Renal cortical epithelial cell (primary cell): ENCODE data around the gene ZNF77. TPM values are rescaled to one million over a fixed set of nuclear protein-coding genes. Genes with fewer than 3 reads are reported as not detected.
"Not testable (repeated sequence)": the region's sequence is repeated elsewhere in the genome, so short reads cannot be mapped to it uniquely, and the experiment has no call there.

ENCODE experiments used
- DNase-seq: peaks from one replicate; pipeline ENCODE4 v3.0.0-alpha.2; 2011; ENCODE audit warnings: low read depth
- total RNA-seq: library from RNA; depleted of rRNA; stranded (reverse); fragments of >200 nt; gene quantifications from 2 replicates; pipeline ENCODE4 v1.2.3, GENCODE V29; 2014

ZNF77 gene
- 3.3 and 7.0 TPM in 2 replicates for total RNA-seq

DNA sequence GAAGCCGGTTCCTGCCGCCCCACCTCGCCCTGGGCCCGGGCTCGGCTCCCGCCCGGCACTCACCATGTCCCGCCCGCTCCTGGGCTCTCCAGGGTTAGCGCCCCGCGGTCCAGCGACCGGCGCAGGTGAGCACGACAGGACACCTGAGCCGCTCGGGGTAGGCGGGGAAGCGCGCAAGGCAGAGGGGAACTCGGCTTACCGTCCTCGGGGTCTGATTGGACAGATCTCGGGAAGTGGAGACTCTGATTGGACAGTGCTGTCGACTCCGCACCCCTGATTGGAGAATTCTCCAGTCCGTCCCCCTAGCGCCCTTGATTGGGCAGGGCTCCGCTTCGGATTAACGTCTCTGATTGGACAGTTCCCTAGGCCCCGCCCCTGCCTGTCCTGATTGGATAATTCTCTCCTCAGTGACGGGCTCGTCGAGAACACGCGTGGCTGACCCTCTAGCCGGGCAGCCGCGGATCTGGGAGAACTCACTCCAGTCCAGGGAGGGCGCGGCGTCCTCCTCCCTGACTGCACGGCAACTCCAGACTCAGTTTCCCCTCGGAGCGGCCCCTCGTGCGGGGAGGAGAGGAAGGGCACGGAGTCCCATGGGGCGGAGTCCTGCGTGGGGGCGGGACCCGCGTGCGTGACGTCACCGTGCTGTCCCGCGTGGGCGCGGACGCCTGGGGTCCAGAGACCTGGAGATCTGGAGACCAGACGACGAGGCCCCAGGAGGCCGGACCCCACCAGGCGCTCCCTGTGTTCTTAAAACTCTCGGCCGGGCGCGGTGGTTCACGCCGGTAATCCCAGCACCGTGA lies at the start of gene ZNF77:
Gene ZNF77 (minus strand): TSS at position 197 of the 800 bp plus-strand sequence. CDS start 131 bp downstream, at position 66.
- peak; percentile 98 for DNase-seq

DNA sequence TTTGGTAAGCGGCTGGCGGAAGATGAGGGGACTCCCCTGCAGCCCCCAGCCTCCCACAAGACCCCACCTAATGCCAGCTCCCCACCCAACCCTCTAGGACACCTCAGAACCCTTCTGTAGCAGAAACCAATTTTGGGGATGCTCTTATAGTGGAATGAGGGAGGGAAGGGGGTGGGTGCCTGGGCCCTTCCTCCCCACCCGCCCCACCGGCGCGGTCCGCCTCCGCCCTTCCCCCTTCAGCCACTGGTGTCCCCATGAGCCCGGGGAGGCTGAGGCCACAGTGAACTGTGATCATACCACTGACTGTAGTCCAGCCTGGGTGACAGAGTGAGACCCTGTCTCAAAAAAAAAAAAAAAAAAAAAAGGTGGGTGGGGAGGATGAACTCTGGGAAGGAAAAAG lies 48.8 kb upstream of the ZNF77 start:
- DNase-seq = no peak

DNA sequence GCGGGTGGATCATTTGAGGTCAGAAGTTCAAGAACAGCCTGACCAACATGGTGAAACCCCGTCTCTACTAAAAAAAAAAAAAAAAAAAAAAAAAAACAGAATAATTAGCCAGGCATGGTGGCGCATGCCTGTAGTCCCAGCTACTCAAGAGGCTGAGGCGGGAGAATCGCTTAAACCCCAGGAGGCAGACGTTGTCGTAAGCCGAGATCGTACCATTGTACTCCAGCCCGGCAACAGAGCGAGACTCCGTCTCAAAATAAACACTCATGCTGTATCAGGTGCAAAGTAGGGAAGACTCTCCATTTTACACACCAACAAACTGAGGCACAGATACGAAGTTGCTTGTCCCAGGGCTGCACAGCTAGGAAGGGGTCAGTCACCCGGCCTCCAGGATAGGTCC lies 48.2 kb upstream of the ZNF77 start:
- no peak for DNase-seq

DNA sequence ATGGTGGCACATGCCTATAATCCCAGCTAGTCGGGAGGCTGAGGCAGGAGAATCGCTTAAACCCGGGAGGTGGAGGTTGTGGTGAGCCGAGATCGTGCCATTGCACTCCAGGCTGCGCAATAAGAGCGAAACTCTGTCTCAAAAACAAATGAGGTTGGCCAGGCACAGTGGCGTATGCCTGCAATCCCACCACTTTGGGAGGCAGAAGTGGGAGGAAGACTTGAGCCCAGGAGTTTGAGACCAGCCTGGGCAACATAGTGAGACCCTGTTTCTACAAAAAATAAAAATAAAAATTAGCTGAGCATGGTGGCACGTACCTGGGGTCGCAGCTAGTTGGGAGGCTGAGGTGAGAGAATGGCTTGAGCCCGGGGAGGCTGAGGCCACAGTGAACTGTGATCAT lies 47.6 kb upstream of the ZNF77 start:
- DNase-seq = not testable (repeated sequence)

DNA sequence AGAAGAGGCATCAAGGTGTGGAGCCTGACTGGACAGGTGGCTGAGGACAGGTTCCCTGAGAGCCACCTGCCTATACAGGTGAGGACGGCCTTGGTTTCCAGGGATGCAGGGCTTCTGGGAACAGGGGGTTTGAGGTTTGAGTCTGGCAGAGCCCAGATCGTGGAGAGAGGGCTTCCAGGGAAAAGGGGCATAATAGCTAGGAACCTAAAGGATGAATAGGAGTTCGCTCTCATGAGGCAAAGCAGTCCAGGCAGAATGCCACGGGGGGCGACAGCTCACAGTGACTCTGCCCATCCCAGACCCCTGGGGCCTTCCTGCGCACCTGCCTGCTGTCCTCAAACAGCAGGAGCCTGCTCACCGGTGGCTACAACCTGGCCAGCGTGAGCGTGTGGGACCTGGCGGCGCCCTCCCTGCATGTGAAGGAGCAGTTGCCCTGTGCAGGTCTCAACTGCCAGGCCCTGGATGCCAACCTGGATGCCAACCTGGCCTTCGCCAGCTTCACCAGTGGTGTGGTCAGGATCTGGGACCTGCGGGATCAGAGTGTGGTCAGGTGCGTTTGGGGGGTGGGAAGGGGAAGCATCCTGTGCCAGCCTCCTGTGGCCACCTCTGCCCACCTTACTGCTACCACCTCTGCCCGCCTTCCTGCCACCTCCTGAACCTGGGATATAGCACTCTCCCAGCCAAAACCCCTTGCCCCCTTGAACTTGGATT lies 44.6 kb upstream of the ZNF77 start:
- DNase-seq = no peak

DNA sequence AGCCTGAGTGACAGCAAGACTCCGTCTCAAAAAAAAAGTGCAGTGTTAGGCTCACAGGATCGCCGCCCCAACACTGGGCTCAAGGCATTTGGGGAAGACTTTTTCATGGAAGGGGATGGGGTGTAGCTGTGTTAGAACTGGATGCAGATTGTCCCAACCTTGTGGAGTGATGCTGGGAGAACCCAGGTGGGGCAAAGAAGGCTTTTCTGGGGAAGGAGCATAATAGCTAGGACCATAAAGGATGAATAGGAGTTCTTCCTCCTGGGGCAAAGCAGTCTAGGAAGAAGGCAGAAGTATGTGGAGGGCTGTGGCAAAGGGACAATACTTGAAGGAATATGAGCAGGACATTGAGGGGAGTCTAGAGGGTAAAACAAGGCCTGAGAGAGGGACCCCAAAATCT lies 43.8 kb upstream of the ZNF77 start:
- DNase-seq = no peak

DNA sequence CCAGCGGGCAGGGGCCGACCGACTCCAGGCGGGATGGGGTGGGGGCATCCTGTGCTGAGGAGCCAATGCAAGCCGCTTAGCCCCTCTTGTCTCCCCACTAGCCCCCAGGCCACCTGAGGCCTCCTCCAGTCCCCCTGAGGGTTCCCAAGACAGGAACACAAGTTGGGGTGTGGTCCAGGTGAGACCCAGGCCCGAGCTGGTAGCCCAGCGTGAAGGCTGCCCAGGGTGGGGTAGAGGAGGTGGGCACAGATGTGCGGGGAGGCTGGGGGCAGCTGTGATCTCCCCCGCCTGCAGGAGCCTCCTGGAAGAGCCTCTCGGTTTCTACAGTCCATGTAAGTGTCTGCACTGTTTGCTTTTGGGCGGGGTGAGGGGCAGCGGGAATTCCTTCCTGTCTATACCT lies 43.0 kb upstream of the ZNF77 start:
- DNase-seq = no peak

DNA sequence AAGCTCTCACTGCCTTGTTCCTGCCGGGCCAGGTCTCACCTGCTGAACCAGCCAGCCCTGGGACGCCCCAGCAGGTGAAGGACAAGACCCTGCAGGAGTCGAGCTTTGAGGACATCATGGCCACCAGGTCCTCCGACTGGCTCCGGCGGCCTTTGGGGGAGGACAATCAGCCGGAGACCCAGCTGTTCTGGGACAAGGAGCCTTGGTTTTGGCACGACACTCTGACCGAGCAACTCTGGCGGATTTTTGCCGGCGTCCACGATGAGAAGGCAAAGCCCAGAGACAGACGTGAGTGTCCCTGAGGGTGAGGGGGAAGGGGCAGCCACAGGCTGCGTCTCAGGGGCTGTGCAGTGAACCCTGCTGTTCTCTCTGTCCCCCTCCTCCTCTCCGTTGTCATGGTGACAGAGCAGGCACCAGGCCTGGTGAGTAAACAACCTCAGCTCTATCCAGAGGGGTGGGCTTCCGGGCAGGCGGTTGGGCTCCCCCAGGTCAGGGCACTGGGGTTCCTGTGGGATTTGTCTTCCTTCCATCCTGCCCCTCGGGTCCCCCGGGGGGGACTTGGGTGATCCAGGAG lies 42.3 kb upstream of the ZNF77 start:
- DNase-seq = no peak

DNA sequence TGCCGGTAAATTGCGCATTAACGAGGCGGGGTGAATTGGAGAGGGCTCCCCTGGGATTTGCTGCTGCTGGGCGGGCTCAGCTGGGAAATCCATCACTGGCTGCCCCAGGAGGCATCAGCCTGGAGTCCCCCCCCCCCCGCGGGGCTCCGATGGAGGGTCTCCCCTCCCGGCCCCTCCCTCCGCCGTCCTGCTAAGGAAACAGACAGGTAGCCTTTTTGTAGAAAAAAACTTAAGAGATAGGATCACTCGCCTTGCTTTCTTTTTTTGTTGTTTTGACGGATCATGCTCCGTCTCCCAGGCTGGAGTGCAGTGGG lies 39.4 kb upstream of the ZNF77 start:
- DNase-seq = no peak

DNA sequence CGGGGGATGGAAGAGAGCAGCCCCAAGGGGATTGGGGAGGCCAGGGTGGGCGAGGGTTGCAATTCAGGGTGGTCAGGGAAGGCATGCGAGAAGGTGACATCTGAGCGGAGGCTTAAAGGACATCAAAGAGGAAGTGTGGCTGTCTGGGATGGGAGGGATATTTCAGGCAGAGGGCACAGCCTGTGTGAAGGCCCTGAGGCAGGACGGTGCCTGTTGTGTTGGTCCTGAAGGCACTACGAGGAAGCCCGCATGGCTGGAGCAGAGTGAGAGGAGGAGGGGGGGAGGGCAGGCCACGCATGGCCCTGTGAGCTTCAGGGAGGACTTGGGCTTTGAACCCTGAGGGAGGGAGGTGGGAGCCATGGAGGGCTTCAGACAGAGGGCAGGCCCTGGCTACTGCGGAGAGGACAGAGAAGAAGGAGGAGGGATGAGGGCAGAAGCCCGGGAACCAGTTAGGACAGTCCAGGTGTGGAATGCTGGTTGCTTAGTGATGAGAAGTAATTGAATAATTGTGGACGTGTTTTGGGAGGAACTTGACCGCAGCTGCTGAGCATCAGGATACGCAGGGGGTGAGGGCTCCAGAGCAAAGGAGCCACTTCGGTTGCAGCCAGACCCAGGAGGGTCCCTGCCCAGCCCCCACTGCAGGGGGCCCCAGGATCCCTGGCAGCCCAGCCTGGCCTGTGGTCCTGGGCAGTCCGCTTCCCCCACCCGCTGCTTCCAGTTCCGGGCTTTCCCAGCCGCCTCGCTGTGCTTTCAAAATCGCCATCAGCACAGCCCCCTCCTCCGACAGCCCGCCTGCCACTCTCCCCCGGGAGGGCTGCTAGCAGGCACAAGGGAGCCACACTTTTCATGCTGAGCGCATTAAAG lies 38.8 kb upstream of the ZNF77 start:
- peak; percentile 46 for DNase-seq

DNA sequence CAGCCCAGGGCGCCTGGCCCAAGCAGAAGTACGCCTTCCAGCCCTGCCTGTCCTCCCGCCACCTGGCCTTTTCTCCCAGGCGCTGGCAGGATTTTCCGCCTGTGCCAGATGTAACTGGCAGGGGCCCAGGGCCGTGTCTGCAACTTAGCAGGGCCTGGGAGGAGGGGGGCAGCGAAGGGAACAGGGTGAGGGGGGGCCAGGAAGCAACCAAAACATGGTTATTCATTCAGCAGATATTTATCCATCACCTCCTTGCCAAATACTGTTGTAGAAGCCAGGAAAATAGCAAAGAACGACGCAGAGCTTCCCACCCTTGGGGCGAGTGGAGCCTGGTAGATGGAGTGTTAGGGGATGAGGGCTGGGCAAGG lies 38.2 kb upstream of the ZNF77 start:
- peak; percentile 27 for DNase-seq

DNA sequence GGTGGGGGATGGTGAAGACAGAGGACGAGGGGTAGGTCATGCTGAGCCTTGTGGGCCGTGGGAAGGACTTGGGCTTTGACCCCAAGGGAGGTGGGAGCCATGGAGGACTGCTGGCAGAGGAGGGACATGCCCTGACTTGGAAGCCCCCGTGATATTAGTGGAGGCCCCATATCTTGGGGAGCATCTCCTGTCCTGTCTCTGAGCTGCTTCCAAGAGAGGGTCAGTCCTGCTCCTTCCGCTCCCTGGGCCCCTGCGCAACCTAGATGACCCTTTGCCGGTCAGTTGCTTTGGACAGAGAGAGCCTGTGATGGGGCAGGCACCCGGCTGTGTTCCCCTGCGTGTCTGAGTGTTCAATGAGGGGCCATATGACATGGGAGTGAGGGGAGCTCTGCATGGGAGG lies 37.8 kb upstream of the ZNF77 start:
- no peak for DNase-seq

DNA sequence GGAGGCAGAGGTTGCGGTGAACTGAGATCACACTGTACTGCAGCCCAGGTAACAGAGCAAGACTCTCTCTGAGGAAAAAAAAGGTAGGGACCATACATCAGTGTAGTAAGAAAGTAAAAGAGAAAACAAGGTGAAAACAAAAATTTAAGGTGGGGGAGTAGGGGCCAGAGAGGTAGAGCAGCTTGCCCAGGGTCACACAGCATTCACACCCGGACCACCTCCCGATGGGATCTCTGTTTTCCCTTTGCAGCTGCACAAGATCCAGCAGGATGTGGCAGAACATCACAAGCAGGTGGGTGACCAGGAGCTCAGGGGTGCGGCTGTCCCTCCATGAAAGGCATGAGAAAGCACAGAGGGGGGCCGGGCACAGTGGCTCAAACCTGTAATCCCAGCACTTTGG lies 37.1 kb upstream of the ZNF77 start:
- no peak for DNase-seq

DNA sequence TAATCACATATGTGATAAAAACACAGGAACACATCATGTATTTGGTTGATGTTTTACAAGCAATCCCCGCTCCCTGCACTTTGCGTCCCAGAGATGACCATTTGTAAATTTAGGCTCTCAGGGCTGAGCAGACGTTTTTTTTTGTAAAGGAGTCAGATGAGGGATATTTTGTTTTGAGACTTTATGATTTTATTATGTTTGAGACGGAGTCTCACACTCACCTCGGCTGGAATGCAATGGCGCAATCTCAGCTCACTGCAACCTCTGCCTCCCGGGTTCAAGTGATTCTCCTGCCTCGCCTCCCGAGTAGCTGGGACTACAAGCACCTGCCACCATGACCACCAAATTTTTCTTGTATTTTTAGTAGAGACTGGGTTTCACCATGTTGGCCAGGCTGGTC lies 34.0 kb upstream of the ZNF77 start:
- no peak for DNase-seq

DNA sequence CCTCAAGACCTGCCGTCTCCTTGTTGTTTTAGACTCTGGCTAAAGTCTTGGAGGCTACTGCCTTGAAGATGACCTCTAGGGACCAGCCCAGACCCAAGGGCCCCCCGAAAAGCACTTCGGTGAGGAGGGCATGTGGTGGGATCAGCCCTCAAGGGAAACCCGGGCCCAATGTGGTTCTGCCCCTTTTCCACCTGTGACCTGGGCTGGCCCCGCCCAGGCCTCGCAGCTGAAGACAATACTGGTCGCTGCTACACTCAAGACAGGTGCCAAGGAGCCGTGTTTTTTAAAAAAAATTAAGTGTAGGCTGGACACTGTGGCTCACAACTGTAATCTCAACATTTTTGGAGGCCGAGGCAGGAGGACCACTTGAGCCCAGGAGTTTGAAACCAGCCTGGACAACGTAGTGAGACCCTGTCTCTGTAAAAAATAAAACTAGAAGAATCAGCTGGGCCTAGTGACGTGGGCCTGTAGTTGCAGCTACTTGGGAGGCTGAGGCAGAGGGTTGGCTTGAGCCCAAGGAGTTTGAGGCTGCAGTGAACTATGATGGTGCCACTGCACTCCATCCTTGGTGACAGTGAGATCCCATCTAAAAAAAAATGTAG lies 33.5 kb upstream of the ZNF77 start:
- DNase-seq = no peak

DNA sequence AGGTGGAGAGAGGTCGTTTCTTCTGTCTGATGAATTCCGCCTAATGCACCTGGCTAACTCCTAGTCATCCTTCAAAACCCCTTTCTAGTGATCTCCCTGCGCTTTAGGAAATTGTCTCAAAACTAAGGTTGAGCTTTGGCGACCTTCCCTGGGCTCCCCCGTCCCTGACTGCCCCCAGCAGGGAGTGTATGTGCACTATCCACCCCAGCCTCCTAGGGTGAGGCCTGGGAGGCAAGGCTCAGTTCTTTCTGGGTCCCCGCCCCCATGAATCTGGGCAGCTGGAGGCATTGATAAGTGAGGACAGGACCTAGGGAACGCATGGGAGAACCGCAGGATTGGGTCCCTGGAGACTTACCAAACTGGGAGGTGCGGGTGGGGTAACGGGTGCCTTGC lies 33.0 kb upstream of the ZNF77 start:
- DNase-seq = no peak

DNA sequence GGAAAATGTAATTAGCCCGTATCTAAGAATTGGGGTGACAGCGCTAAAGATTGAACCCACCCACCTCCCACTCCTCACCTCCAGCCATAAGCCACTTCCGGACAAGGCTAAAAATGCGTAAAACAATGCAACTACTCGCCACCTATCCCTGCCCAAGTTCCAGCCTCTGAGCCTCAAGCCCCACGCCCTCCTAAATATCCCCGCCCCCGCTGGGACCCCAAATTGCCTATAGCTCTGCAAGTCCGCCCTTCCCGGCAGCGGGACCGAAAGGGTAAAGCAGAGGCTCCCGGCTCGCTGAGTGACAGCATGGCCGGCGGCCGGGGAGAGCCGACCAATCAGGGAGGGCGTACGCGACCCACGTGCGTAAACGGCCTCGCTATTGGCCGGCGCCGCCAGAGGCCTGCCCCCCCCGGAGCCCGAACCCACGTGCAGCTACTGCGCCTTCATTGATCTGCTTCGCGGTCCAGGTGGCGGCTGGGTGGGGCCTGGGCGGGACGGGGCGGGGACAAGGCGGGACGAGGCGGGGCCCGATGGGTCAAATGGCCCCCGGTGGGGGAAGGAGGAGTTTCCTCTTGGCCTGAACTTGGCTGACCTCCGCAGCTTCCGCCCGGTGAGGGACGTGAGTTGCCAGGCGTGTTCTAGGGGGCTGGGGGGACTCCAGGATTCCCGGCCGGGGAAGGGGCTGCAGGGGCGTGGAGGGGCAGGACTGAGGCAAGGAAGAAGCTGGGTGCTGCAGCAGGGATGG lies 32.4 kb upstream of the ZNF77 start, which contains the start of gene TLE6:
Gene TLE6 (plus strand): TSS at position 564 of the 745 bp plus-strand sequence. CDS start 670 bp downstream, outside the sequence.
- DNase-seq = peak; percentile 83

DNA sequence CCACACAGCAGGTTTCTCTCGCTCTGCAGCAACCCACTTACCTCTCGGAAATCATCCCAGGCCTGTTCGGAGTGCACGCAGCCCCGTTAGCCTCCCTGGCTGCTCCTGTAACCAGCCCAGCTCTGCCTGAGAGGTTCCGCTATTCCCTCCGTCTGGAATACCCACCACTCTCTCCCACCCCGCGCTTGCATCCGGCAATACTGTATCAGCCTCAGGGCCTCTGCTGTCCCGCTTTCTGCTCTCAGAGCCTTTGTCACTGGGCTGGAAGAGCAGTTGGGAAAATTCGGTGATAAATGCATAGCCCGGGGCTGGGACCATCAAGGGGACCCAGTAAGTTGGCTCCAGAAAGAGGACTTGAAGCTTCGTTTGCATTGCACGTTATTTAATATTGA lies 31.8 kb upstream of the ZNF77 start:
- no peak for DNase-seq

DNA sequence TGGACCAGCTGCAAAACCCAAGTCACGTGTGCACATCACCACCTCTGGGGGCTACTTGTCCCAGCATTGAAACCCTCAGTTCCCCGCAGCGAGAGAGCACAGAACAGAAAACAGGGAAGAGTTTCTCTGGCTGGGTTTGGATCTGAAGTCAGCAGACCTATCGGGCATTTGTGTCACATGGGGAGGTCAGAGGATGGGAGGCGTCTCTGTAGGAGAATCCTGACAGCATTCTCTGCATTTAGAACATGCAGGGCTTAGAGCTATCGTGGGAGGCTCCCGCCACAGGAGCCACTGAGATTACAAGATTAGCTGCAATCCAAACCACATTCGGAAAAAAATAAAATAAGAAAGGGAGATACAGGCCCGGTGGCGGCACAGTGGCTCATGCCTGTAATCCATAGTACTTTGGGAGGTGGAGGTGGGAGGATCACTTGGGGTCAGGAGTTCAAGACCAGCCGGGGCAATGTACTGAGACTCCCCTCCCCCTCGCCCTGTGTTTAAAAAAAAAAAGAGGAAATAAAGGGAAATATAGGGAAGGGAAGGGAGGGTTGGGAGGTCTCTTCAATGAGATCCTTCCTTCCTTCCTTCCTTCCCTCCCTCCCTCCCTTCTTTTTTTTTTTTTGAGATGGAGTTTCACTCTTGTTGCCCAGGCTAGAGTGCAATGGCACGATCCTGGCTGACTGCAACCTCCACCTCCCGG lies 29.7 kb upstream of the ZNF77 start:
- no peak for DNase-seq

DNA sequence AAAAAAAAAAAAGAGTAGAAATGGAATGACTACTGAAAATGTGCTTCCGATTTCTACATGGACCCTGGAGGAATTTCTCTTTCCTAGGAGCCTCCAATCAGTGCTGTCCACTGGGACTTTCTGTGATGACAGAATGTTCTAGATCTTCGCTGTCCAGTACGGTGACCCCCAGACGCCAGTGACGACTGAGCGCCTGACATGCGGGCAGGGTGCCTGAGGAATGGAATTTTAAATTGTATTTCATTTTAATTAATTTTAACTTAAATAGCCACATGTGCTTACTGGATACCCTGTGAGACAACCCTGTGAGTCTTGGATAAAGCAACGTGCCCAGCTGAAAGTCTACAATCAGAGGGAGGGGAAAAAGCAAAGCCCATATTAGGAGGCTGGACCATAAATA lies 28.5 kb upstream of the ZNF77 start:
- no peak for DNase-seq
